ENCODE results near the gene GMEB2.

DNA sequence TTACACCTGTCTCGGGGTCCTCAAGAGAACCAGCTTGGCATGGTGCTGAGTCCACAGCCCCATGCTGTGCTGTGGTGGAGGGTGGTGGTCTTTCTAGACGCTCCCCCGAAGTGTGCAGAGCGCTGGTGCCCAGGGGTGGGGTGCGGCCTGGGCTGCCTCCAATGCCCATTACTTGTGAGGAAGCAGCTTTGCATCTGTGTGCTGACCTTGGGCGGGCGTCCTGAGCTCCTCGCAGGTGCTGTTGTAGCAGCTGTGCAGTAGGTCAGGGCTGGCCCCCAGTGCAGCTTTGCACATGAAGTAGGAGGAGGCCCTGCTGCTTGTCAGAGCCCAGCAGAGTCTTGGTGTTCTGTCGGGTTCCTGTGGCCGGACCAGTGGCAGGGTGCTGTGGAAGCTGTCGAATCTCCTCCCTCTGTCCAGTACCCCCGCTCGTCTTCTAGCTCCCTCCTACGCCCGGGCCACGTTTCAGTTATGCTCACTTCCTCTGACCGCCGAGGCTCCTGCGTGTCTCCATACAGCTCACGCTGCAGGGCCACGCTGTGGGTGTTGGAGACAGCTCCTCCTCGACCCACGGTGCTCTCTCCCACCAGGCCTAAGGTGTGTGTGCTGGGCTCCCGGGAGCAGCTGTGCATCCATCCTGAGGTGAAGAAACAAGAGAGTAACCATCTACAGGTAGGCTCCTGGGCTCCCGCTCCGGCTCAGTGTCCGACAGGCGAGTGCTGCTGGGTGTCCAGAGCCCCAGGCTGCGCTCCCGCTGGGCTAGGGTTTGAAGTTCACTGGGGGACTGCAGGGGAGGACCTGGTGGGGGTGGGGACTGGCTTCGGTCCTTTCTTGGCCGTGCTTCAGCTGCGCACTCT, 35.3 kb upstream of the GMEB2 start:
- TF ChIP-seq CTCF (IDR thresholded peaks at IDR 0.05), result no peak
- no peak for TF ChIP-seq ZFX (IDR thresholded peaks at IDR 0.05; ENCODE audit: borderline replicate concordance)

Measured in 22Rv1 (cell line).